Neural cell (in vitro differentiated cells): Measurements from ENCODE around the gene EML4. TPM values are rescaled to one million over a fixed set of nuclear protein-coding genes. Genes with fewer than 3 reads are reported as not detected.
A peak's percentile ranks its signal among the peaks of the same experiment; 100 is the strongest.

Experiments
- H2AFZ ChIP-seq: fragments of 200-600, 300-800 bp; sonication (generic), shearing (Covaris generic); 2 replicates; pipeline ENCODE4 v1.6.0; 2014; ENCODE audit warnings: low read depth, mild to moderate bottlenecking, antibody characterized with exemption, low read length, moderate library complexity
- H3F3A ChIP-seq: fragments of 200-600 bp; shearing (Covaris generic); 2 replicates; pipeline ENCODE4 v1.6.1; 2016; ENCODE audit warnings: mild to moderate bottlenecking, moderate library complexity, mixed read lengths, antibody characterized with exemption, low read length; ENCODE audit not compliant: insufficient read depth, poor library complexity, severe bottlenecking
- H3K27ac ChIP-seq: fragments of 200-600, 300-800 bp; sonication (generic), shearing (Covaris generic); 2 replicates; pipeline ENCODE4 v1.5.1; 2014; ENCODE audit warnings: mild to moderate bottlenecking, low read length, moderate library complexity
- H3K27me3 ChIP-seq: fragments of 300-800, 200-600 bp; sonication (generic), shearing (Covaris generic); 2 replicates; pipeline ENCODE4 v1.6.0; 2014; ENCODE audit warnings: mild to moderate bottlenecking, low read depth, low read length, moderate library complexity; ENCODE audit not compliant: insufficient read depth
- H3K36me3 ChIP-seq: fragments of 300-800, 200-600 bp; sonication (generic), shearing (Covaris generic); 2 replicates; pipeline ENCODE4 v1.5.1; 2014; ENCODE audit warnings: mild to moderate bottlenecking, antibody characterized with exemption, low read length, moderate library complexity; ENCODE audit not compliant: insufficient read depth
- H3K4me2 ChIP-seq: fragments of 300-800, 200-600 bp; sonication (generic), shearing (Covaris generic); 2 replicates; pipeline ENCODE4 v1.6.0; 2014; ENCODE audit warnings: mild to moderate bottlenecking, low read length
- H3K4me3 ChIP-seq: fragments of 300-800, 200-600 bp; sonication (generic), shearing (Covaris generic); 2 replicates; pipeline ENCODE4 v1.5.1; 2014; ENCODE audit warnings: mild to moderate bottlenecking, low read length, moderate library complexity
- H3K79me2 ChIP-seq: fragments of 200-600 bp; shearing (Covaris generic); replicated peaks from 2 replicates; pipeline ENCODE4 v1.6.0; 2014; ENCODE audit warnings: mild to moderate bottlenecking, low read length, moderate library complexity; ENCODE audit not compliant: insufficient read depth
- H3K9ac ChIP-seq: fragments of 300-800, 200-600 bp; sonication (generic), shearing (Covaris generic); 2 replicates; pipeline ENCODE4 v1.6.1; 2016; ENCODE audit warnings: mild to moderate bottlenecking, low read length, mixed read lengths
- H3K9me2 ChIP-seq: fragments of 200-600 bp; shearing (Covaris generic); 2 replicates; pipeline ENCODE4 v1.6.1; 2016; ENCODE audit warnings: mild to moderate bottlenecking, low read length, mixed read lengths; ENCODE audit not compliant: insufficient read depth
- H3K9me3 ChIP-seq: fragments of 200-600, 300-800 bp; sonication (generic), shearing (Covaris generic); 2 replicates; pipeline ENCODE4 v1.6.1; 2016; ENCODE audit warnings: mild to moderate bottlenecking, mixed run types, low read length, moderate library complexity, mixed read lengths
- H4K20me1 ChIP-seq: fragments of 200-600 bp; shearing (Covaris generic); 2 replicates; pipeline ENCODE4 v1.6.1; 2016; ENCODE audit warnings: mild to moderate bottlenecking, mixed run types; ENCODE audit not compliant: insufficient read depth
- EP300 ChIP-seq: fragments of 450-650 bp; conservative IDR thresholded peaks from 2 replicates; pipeline ENCODE4 v1.6.1; 2014; ENCODE audit warnings: antibody characterized with exemption, mild to moderate bottlenecking, moderate library complexity; ENCODE audit not compliant: poor library complexity, severe bottlenecking
- EZH2 ChIP-seq: fragments of 200-600, 300-800 bp; shearing (Covaris generic), sonication (generic); IDR thresholded peaks from 2 replicates; pipeline ENCODE4 v1.6.1; 2014; ENCODE audit warnings: antibody characterized with exemption, low read length, borderline replicate concordance, mild to moderate bottlenecking; ENCODE audit not compliant: insufficient read depth, poor library complexity, severe bottlenecking
- MXI1 ChIP-seq: fragments of 450-650 bp; conservative IDR thresholded peaks from 2 replicates; pipeline ENCODE4 v1.6.1; 2014; ENCODE audit warnings: antibody characterized with exemption, mild to moderate bottlenecking; ENCODE audit not compliant: poor library complexity, severe bottlenecking
- POLR2AphosphoS5 ChIP-seq: IDR thresholded peaks from 2 replicates; pipeline ENCODE4 v1.6.1; 2012
- RAD21 ChIP-seq: fragments of 450-650 bp; conservative IDR thresholded peaks from 2 replicates; pipeline ENCODE4 v1.6.1; 2014; ENCODE audit warnings: antibody characterized with exemption, mild to moderate bottlenecking, moderate library complexity
- SMC3 ChIP-seq: fragments of 450-650 bp; conservative IDR thresholded peaks from 2 replicates; pipeline ENCODE4 v1.6.1; 2014; ENCODE audit warnings: antibody characterized with exemption, mild to moderate bottlenecking, moderate library complexity; ENCODE audit not compliant: poor library complexity
- TAF1 ChIP-seq: IDR thresholded peaks from 2 replicates; pipeline ENCODE4 v1.6.1; 2012; ENCODE audit warnings: low read depth
- polyA plus RNA-seq: library from polyadenylated mRNA; depleted of rRNA; stranded (reverse); fragments of >200 nt; gene quantifications from 2 replicates; pipeline ENCODE4 v1.2.3, GENCODE V29; 2014
- TF ChIP-seq, protein P1 (sequence below): IDR thresholded peaks from 2 replicates; pipeline ENCODE4 v1.6.1; 2012; ENCODE audit warnings: borderline replicate concordance
- TF ChIP-seq, protein P2 (sequence below): fragments of 450-650 bp; IDR thresholded peaks from 2 replicates; pipeline ENCODE4 v1.5.1; 2014; ENCODE audit warnings: antibody characterized with exemption, mild to moderate bottlenecking, moderate library complexity; ENCODE audit not compliant: poor library complexity, severe bottlenecking

EML4 gene
- polyA plus RNA-seq, 1 donor from 2014 or later, result 33.9 TPM

DNA sequence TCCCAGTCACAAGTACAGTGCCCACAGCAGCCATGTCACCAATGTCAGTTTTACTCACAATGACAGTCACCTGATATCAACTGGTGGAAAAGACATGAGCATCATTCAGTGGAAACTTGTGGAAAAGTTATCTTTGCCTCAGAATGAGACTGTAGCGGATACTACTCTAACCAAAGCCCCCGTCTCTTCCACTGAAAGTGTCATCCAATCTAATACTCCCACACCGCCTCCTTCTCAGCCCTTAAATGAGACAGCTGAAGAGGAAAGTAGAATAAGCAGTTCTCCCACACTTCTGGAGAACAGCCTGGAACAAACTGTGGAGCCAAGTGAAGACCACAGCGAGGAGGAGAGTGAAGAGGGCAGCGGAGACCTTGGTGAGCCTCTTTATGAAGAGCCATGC, 160.6 kb downstream of the EML4 start:
- Histone ChIP-seq H3K9ac (no peak overlapping the region), H2AFZ (no peak overlapping the region), H4K20me1 (no peaks in the 10 kb centered on the region), H3K79me2 (no peaks in the 10 kb centered on the region), H3K4me2 (no peak overlapping the region), H3K27me3 (no peaks in the 10 kb centered on the region), H3K9me3 (no peaks in the 10 kb centered on the region), H3K27ac (no peak overlapping the region), H3F3A (no peaks in the 10 kb centered on the region), H3K4me3 (no peak overlapping the region), H3K9me2 (no peaks in the 10 kb centered on the region), H3K36me3 (no peaks in the 10 kb centered on the region)
- TF ChIP-seq, protein P1, sequence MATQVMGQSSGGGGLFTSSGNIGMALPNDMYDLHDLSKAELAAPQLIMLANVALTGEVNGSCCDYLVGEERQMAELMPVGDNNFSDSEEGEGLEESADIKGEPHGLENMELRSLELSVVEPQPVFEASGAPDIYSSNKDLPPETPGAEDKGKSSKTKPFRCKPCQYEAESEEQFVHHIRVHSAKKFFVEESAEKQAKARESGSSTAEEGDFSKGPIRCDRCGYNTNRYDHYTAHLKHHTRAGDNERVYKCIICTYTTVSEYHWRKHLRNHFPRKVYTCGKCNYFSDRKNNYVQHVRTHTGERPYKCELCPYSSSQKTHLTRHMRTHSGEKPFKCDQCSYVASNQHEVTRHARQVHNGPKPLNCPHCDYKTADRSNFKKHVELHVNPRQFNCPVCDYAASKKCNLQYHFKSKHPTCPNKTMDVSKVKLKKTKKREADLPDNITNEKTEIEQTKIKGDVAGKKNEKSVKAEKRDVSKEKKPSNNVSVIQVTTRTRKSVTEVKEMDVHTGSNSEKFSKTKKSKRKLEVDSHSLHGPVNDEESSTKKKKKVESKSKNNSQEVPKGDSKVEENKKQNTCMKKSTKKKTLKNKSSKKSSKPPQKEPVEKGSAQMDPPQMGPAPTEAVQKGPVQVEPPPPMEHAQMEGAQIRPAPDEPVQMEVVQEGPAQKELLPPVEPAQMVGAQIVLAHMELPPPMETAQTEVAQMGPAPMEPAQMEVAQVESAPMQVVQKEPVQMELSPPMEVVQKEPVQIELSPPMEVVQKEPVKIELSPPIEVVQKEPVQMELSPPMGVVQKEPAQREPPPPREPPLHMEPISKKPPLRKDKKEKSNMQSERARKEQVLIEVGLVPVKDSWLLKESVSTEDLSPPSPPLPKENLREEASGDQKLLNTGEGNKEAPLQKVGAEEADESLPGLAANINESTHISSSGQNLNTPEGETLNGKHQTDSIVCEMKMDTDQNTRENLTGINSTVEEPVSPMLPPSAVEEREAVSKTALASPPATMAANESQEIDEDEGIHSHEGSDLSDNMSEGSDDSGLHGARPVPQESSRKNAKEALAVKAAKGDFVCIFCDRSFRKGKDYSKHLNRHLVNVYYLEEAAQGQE, result no peak
- TF ChIP-seq EP300, result no peak
- no peak for TF ChIP-seq RAD21
- TF ChIP-seq SMC3, result no peak
- TF ChIP-seq POLR2AphosphoS5, result no peak
- TF ChIP-seq, protein P2, sequence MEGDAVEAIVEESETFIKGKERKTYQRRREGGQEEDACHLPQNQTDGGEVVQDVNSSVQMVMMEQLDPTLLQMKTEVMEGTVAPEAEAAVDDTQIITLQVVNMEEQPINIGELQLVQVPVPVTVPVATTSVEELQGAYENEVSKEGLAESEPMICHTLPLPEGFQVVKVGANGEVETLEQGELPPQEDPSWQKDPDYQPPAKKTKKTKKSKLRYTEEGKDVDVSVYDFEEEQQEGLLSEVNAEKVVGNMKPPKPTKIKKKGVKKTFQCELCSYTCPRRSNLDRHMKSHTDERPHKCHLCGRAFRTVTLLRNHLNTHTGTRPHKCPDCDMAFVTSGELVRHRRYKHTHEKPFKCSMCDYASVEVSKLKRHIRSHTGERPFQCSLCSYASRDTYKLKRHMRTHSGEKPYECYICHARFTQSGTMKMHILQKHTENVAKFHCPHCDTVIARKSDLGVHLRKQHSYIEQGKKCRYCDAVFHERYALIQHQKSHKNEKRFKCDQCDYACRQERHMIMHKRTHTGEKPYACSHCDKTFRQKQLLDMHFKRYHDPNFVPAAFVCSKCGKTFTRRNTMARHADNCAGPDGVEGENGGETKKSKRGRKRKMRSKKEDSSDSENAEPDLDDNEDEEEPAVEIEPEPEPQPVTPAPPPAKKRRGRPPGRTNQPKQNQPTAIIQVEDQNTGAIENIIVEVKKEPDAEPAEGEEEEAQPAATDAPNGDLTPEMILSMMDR, result no peak
- no peak for TF ChIP-seq EZH2
- no peak for TF ChIP-seq TAF1
- TF ChIP-seq MXI1, result no peak

GRCh38 chr2:42331569-42332284, 162.6 kb downstream of the EML4 start:
- no peaks in the 10 kb centered on the region for H3K79me2 ChIP-seq
- H3K27ac ChIP-seq, result no peak overlapping the region
- no peaks in the 10 kb centered on the region for H4K20me1 ChIP-seq
- H3K4me2 ChIP-seq, result no peak overlapping the region
- no peak overlapping the region for H2AFZ ChIP-seq
- no peaks in the 10 kb centered on the region for H3K27me3 ChIP-seq
- TF ChIP-seq MXI1, result peak; percentile 13
- TF ChIP-seq, protein P2, result no peak
- no peak overlapping the region for H3K4me3 ChIP-seq
- H3K9ac ChIP-seq, result no peak overlapping the region
- no peaks in the 10 kb centered on the region for H3K9me3 ChIP-seq
- no peaks in the 10 kb centered on the region for H3F3A ChIP-seq
- H3K9me2 ChIP-seq, result no peaks in the 10 kb centered on the region
- no peaks in the 10 kb centered on the region for H3K36me3 ChIP-seq
